K562 (cell line): ENCODE data around the gene ITGAX.

Experiments used
- ARHGAP35 ChIP-seq: fragments of 450-650 bp; IDR thresholded peaks from 2 replicates; pipeline ENCODE4 v1.6.1; 2018; ENCODE audit not compliant: partially characterized antibody
- ARID4B ChIP-seq: sonication (generic); formaldehyde crosslinking; IDR thresholded peaks from 2 replicates; pipeline ENCODE4 v1.8.0; 2022; ENCODE audit warnings: mild to moderate bottlenecking, missing genetic modification reagents
- CHCHD3 ChIP-seq: fragments of 250-450 bp; sonication (Bioruptor Pico); IDR thresholded peaks from 2 replicates; pipeline ENCODE4 v2.1.2; 2022; ENCODE audit warnings: mild to moderate bottlenecking
- CTCF ChIP-seq, 3 experiments: IDR thresholded peaks in 2 of 3; conservative IDR thresholded peaks in 1 of 3; 2 replicates each; pipeline ENCODE4 v1.5.1; 2011 to 2012; ENCODE audit warnings: low read length in 3 of 3, mild to moderate bottlenecking in 3 of 3, control low read depth in 2 of 3, improper control_type of control experiment in 1 of 3, inconsistent platforms in 1 of 3, low read depth in 1 of 3, mixed read lengths in 1 of 3, moderate library complexity in 1 of 3; ENCODE audit not compliant: insufficient read depth in 2 of 3
- FOS ChIP-seq: IDR thresholded peaks from 3 replicates; pipeline ENCODE4 v1.6.1; 2011; ENCODE audit not compliant: insufficient read length; ENCODE audit errors: extremely low read depth
- FOXK2 ChIP-seq, 2 experiments: fragments of 450-650 bp; IDR thresholded peaks in 1 of 2; conservative IDR thresholded peaks in 1 of 2; 2 replicates each; pipeline ENCODE4 v1.6.1; 2016; ENCODE audit warnings: low read depth in 2 of 2, mild to moderate bottlenecking in 1 of 2
- HMGXB4 ChIP-seq: sonication (generic); formaldehyde crosslinking; IDR thresholded peaks from 2 replicates; pipeline ENCODE4 v1.8.1; 2023; ENCODE audit warnings: mild to moderate bottlenecking, missing genetic modification reagents
- MLLT1 ChIP-seq, 2 experiments: fragments of 450-650 bp; IDR thresholded peaks; 2 replicates each; pipeline ENCODE4 v1.6.1; 2016
- MYNN ChIP-seq, 2 experiments: sonication (generic); formaldehyde crosslinking in 1 of 2; IDR thresholded peaks; 2 replicates each; pipeline versions ENCODE4 v1.5.0 to v1.6.1; 2016 to 2020; ENCODE audit warnings: antibody characterized with exemption in 1 of 2, missing genetic modification reagents in 1 of 2
- NFIX ChIP-seq: fragments of 250-450 bp; sonication (Bioruptor Pico); IDR thresholded peaks from 2 replicates; pipeline ENCODE4 v1.4.0; 2020; ENCODE audit warnings: low read depth, mild to moderate bottlenecking, moderate library complexity
- SMARCC2 ChIP-seq: fragments of 450-650 bp; IDR thresholded peaks from 2 replicates; pipeline ENCODE4 v1.6.1; 2017; ENCODE audit warnings: antibody characterized with exemption, moderate library complexity, mild to moderate bottlenecking, low read depth
- ZNF449 ChIP-seq: fragments of 250-450 bp; sonication (Bioruptor Pico); IDR thresholded peaks from 2 replicates; pipeline ENCODE4 v1.8.0; 2022; ENCODE audit warnings: moderate library complexity, mild to moderate bottlenecking, inconsistent platforms

GRCh38 chr16:31404353-31405064 lies 49.5 kb downstream of the ITGAX start:
- TF ChIP-seq MYNN (IDR thresholded peaks at IDR 0.05) (no peak), MYNN (CRISPR knock-in tag; IDR thresholded peaks at IDR 0.05) (no peak), CTCF (IDR thresholded peaks at IDR 0.05 in 2 of 3, conservative IDR thresholded peaks at IDR 0.05 in 1 of 3; ENCODE audit: insufficient read depth in 2 of 3, low read depth in 1 of 3, low read length in 3 of 3) (no peak), NFIX (CRISPR knock-in tag) (no peak), MLLT1 (IDR thresholded peaks at IDR 0.05) (0 out of 4 replicates have a peak, but pooled peaks of 1 of the 2 experiments have one; percentile 26), FOS (no peak), HMGXB4 (CRISPR knock-in tag) (no peak), ARID4B (CRISPR knock-in tag) (no peak), CHCHD3 (no peak), FOXK2 (conservative IDR thresholded peaks at IDR 0.05 in 1 of 2, IDR thresholded peaks at IDR 0.05 in 1 of 2; ENCODE audit: low read depth in 2 of 2) (no peak), ARHGAP35 (no peak), SMARCC2 (no peak), ZNF449 (CRISPR knock-in tag) (no peak)
